ENCODE data around the gene VPS13C. TPM values are rescaled to one million over a fixed set of nuclear protein-coding genes. Genes with fewer than 3 reads are reported as not detected.

The VPS13C gene
- total RNA-seq, 4 donors from 2014 or later = 27.6 to 79.6 (median 30.5) TPM

DNA sequence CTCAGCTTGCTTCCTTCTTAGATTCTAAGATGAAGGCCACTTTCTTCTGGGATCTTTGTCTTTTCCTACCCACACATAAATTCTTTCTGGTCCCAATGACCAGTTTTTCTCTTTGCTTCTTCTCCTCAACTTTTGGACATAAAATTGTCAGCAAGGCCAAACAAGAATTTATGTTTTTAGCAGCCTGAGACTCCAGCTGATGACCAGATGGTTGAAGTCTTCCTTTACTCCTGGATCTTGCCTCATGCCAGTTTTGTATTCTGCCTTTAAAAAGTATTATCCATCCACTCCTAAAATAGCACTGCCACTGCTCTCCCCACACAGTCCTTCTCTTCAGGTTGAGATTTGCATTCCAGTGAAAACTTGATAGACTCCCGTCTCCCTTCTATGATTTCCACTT is 236.0 kb downstream of the VPS13C start:
- H3K4me1 ChIP-seq = no peaks in the 10 kb centered on the region
- H3K27me3 ChIP-seq = no peaks in the 10 kb centered on the region
- in situ Hi-C loops (cut with MboI; ENCODE audit: low sequenced_read_pairs in 4 of 4) (no loop called here), intact Hi-C loops (cut with DNase I; ENCODE audit: low total_unique reads) (no loop called here)
- TF ChIP-seq POLR2A (IDR thresholded peaks at IDR 0.05) = no peak
- TF ChIP-seq, protein P1, sequence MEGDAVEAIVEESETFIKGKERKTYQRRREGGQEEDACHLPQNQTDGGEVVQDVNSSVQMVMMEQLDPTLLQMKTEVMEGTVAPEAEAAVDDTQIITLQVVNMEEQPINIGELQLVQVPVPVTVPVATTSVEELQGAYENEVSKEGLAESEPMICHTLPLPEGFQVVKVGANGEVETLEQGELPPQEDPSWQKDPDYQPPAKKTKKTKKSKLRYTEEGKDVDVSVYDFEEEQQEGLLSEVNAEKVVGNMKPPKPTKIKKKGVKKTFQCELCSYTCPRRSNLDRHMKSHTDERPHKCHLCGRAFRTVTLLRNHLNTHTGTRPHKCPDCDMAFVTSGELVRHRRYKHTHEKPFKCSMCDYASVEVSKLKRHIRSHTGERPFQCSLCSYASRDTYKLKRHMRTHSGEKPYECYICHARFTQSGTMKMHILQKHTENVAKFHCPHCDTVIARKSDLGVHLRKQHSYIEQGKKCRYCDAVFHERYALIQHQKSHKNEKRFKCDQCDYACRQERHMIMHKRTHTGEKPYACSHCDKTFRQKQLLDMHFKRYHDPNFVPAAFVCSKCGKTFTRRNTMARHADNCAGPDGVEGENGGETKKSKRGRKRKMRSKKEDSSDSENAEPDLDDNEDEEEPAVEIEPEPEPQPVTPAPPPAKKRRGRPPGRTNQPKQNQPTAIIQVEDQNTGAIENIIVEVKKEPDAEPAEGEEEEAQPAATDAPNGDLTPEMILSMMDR (IDR thresholded peaks at IDR 0.05 in 4 of 5, conservative IDR thresholded peaks at IDR 0.05 in 1 of 5) = no peak
- no peak overlapping the region for H3K4me3 ChIP-seq
- no peaks in the 10 kb centered on the region for H3K9me3 ChIP-seq
- no peak overlapping the region for H3K27ac ChIP-seq
- H3K36me3 ChIP-seq = no peaks in the 10 kb centered on the region
- DNase-seq = no peak
- no peak for ATAC-seq

GRCh38 chr15:61822511-61822910 is 237.7 kb downstream of the VPS13C start:
- Histone ChIP-seq H3K4me1 (no peaks in the 10 kb centered on the region), H3K27ac (no peak overlapping the region), H3K4me3 (no peak overlapping the region), H3K27me3 (no peaks in the 10 kb centered on the region), H3K36me3 (no peaks in the 10 kb centered on the region), H3K9me3 (no peaks in the 10 kb centered on the region)
- ATAC-seq (no peak), DNase-seq (no peak)
- TF ChIP-seq POLR2A (IDR thresholded peaks at IDR 0.05) = no peak
- TF ChIP-seq, protein P1 (IDR thresholded peaks at IDR 0.05 in 4 of 5, conservative IDR thresholded peaks at IDR 0.05 in 1 of 5) = no peak
- in situ Hi-C loops (cut with MboI; ENCODE audit: low sequenced_read_pairs in 4 of 4) (no loop called here), intact Hi-C loops (cut with DNase I; ENCODE audit: low total_unique reads) (no loop called here)

- Histone ChIP-seq H3K27me3 (no peaks in the 10 kb centered on the region), H3K4me3 (no peak overlapping the region), H3K4me1 (no peaks in the 10 kb centered on the region), H3K27ac (no peak overlapping the region), H3K9me3 (no peaks in the 10 kb centered on the region), H3K36me3 (no peaks in the 10 kb centered on the region)
- DNase-seq (no peak), ATAC-seq (no peak)
- TF ChIP-seq, protein P1 (IDR thresholded peaks at IDR 0.05 in 4 of 5, conservative IDR thresholded peaks at IDR 0.05 in 1 of 5) = no peak
- TF ChIP-seq POLR2A (IDR thresholded peaks at IDR 0.05) = no peak
- in situ Hi-C loops (cut with MboI; ENCODE audit: low sequenced_read_pairs in 4 of 4) (no loop called here), intact Hi-C loops (cut with DNase I; ENCODE audit: low total_unique reads) (no loop called here)
These were observed 239.3 kb downstream of the VPS13C start for GRCh38 chr15:61820951-61821350.

DNA sequence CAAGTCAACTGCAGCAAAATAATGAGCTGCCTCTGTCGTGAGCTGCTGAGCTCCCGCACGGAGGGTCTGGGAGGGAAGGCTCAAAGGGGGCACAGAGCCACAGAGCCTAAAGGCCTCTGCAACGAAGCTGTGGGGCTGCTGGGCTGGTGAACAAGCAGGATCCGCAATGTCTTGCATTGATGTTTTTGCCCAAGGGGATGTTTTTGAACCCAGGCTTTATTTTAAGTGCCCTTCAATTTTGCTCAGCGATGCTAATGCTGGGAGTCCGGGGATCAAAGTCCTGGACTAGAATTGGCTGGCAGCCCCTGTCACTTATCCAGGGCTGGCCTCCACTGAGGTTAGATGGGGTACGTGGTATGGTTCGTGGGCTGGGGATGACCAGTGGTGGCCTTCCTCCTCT is 240.0 kb downstream of the VPS13C start:
- Histone ChIP-seq H3K4me3 (no peak overlapping the region), H3K4me1 (no peaks in the 10 kb centered on the region), H3K27me3 (no peaks in the 10 kb centered on the region), H3K36me3 (no peaks in the 10 kb centered on the region), H3K27ac (no peak overlapping the region), H3K9me3 (no peaks in the 10 kb centered on the region)
- no peak for TF ChIP-seq POLR2A (IDR thresholded peaks at IDR 0.05)
- TF ChIP-seq, protein P1 (IDR thresholded peaks at IDR 0.05 in 4 of 5, conservative IDR thresholded peaks at IDR 0.05 in 1 of 5) = no peak
- ATAC-seq = no peak
- in situ Hi-C loops (cut with MboI; ENCODE audit: low sequenced_read_pairs in 4 of 4) (no loop called here), intact Hi-C loops (cut with DNase I; ENCODE audit: low total_unique reads) (no loop called here)
- no peak for DNase-seq

GRCh38 chr15:61819386-61819785 is 240.9 kb downstream of the VPS13C start:
- in situ Hi-C loops (cut with MboI; ENCODE audit: low sequenced_read_pairs in 4 of 4) (no loop called here), intact Hi-C loops (cut with DNase I; ENCODE audit: low total_unique reads) (no loop called here)
- ATAC-seq (no peak), DNase-seq (no peak)
- no peak overlapping the region for H3K4me3 ChIP-seq
- no peaks in the 10 kb centered on the region for H3K9me3 ChIP-seq
- H3K36me3 ChIP-seq = no peaks in the 10 kb centered on the region
- no peak overlapping the region for H3K27ac ChIP-seq
- no peaks in the 10 kb centered on the region for H3K4me1 ChIP-seq
- TF ChIP-seq, protein P1 (IDR thresholded peaks at IDR 0.05 in 4 of 5, conservative IDR thresholded peaks at IDR 0.05 in 1 of 5) = no peak
- no peak for TF ChIP-seq POLR2A (IDR thresholded peaks at IDR 0.05)
- no peaks in the 10 kb centered on the region for H3K27me3 ChIP-seq
